ENCODE results near the gene CDT1.

DNA sequence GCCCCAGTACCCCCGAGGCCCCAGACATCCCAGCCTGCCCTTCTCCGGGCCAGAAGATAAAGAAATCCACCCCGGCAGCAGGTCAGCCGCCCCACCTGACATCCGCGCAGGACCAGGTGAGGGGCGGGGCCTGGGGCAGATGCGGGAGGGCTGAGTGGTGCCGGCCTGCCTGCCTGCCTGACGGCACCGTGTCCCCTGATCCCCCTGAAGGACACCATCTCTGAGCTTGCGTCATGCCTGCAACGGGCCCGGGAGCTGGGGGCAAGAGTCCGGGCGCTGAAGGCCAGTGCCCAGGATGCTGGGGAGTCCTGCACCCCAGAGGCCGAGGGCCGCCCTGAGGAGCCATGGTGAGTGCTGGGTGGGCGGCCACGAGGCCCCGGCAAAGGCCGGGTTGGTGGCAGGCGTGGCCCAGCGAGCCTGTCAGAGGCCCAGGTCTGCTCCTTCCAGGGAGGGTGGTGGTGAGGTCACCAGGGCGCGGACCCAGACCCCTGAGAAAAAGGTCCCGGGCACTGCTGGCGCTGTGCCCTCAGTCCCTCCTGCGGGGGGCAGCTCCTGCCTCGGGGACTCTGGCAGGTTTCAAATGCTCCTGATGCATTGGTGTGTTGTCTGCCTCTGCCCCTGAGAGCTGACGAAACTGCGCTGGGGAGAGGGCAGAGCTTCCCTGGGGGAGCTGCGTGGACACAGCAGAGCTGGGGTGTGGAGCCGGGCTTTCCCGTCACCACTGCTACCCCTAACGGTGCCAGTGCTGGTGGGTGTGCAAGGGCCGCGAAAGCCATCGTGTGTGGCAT is 1.2 kb downstream of the CDT1 start:
- TF ChIP-seq, protein P1, sequence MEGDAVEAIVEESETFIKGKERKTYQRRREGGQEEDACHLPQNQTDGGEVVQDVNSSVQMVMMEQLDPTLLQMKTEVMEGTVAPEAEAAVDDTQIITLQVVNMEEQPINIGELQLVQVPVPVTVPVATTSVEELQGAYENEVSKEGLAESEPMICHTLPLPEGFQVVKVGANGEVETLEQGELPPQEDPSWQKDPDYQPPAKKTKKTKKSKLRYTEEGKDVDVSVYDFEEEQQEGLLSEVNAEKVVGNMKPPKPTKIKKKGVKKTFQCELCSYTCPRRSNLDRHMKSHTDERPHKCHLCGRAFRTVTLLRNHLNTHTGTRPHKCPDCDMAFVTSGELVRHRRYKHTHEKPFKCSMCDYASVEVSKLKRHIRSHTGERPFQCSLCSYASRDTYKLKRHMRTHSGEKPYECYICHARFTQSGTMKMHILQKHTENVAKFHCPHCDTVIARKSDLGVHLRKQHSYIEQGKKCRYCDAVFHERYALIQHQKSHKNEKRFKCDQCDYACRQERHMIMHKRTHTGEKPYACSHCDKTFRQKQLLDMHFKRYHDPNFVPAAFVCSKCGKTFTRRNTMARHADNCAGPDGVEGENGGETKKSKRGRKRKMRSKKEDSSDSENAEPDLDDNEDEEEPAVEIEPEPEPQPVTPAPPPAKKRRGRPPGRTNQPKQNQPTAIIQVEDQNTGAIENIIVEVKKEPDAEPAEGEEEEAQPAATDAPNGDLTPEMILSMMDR (IDR thresholded peaks at IDR 0.05): no peak
- no peak for TF ChIP-seq POLR2A (IDR thresholded peaks at IDR 0.05)

Data from Peyer's patch (tissue), 4 donors.